Liver (tissue), 9 donors: ENCODE measurements around the gene HIP1. TPM values are rescaled to one million over a fixed set of nuclear protein-coding genes. Genes with fewer than 3 reads are reported as not detected.

ENCODE experiments used
- DNase-seq: peaks from one replicate; pipeline ENCODE4 v3.0.0-alpha.2; 2017; ENCODE audit warnings: low spot score
- H3K27ac ChIP-seq, 2 donors: one replicate each; pipeline ENCODE4 v1.7.0; 2013; ENCODE audit warnings: inconsistent platforms in 2 of 2, low read length in 2 of 2, control low read depth in 1 of 2, low read depth in 1 of 2, mild to moderate bottlenecking in 1 of 2
- H3K27me3 ChIP-seq, 4 donors: one replicate each; pipeline versions ENCODE4 v1.6.1 to v1.7.0; 2013; ENCODE audit warnings: low read length in 3 of 4, inconsistent platforms in 1 of 4, mild to moderate bottlenecking in 1 of 4, moderate library complexity in 1 of 4; ENCODE audit not compliant: control insufficient read depth in 4 of 4, insufficient read depth in 4 of 4
- H3K36me3 ChIP-seq, 4 donors: one replicate each; pipeline versions ENCODE4 v1.6.1 to v1.7.0; 2013; ENCODE audit warnings: low read length in 3 of 4, mild to moderate bottlenecking in 3 of 4, low read depth in 1 of 4, moderate library complexity in 1 of 4; ENCODE audit not compliant: control insufficient read depth in 4 of 4, insufficient read depth in 3 of 4
- H3K4me1 ChIP-seq, 4 donors: one replicate each; pipeline versions ENCODE4 v1.6.1 to v1.7.0; 2013; ENCODE audit warnings: low read length in 3 of 4, mild to moderate bottlenecking in 3 of 4, moderate library complexity in 1 of 4; ENCODE audit not compliant: control insufficient read depth in 4 of 4, insufficient read depth in 4 of 4
- H3K4me3 ChIP-seq, 3 donors: one replicate each; pipeline versions ENCODE4 v1.6.1 to v1.7.0; 2013; ENCODE audit warnings: low read length in 3 of 3, control low read depth in 1 of 3, low read depth in 1 of 3, mild to moderate bottlenecking in 1 of 3
- H3K9ac ChIP-seq, 2 donors: one replicate each; pipeline ENCODE4 v1.7.0; 2013; ENCODE audit warnings: low read length in 2 of 2, mild to moderate bottlenecking in 2 of 2, moderate library complexity in 2 of 2, control low read depth in 1 of 2, low read depth in 1 of 2
- H3K9me3 ChIP-seq, 4 donors: one replicate each; pipeline versions ENCODE4 v1.6.1 to v1.7.0; 2013; ENCODE audit warnings: low read length in 3 of 4; ENCODE audit not compliant: control insufficient read depth in 4 of 4
- ATF3 ChIP-seq: IDR thresholded peaks from 2 replicates; pipeline ENCODE4 v1.6.1; 2016; ENCODE audit warnings: antibody characterized with exemption
- CTCF ChIP-seq: fragments of 150-350 bp; IDR thresholded peaks from 2 replicates; pipeline ENCODE4 v1.5.1; 2017; ENCODE audit warnings: improper control_type of control experiment, low read depth, low read length; ENCODE audit not compliant: missing input control
- EGR1 ChIP-seq, 2 donors: IDR thresholded peaks; 2 replicates each; pipeline ENCODE4 v1.6.1; 2016 to 2018; ENCODE audit warnings: antibody characterized with exemption in 2 of 2, low read depth in 2 of 2
- FOXA2 ChIP-seq: IDR thresholded peaks from 2 replicates; pipeline ENCODE4 v1.6.1; 2016; ENCODE audit warnings: antibody characterized with exemption
- GABPA ChIP-seq, 2 donors: IDR thresholded peaks in 1 of 2; conservative IDR thresholded peaks in 1 of 2; 2 replicates each; pipeline ENCODE4 v1.6.1; 2016; ENCODE audit warnings: antibody characterized with exemption in 2 of 2, mild to moderate bottlenecking in 1 of 2, moderate library complexity in 1 of 2
- HNF4A ChIP-seq, 2 donors: conservative IDR thresholded peaks; 2 replicates each; pipeline ENCODE4 v1.6.1; 2016; ENCODE audit warnings: antibody characterized with exemption in 2 of 2, mild to moderate bottlenecking in 2 of 2
- HNF4G ChIP-seq: IDR thresholded peaks from 2 replicates; pipeline ENCODE4 v1.6.1; 2016; ENCODE audit warnings: antibody characterized with exemption
- MAX ChIP-seq: IDR thresholded peaks from 2 replicates; pipeline ENCODE4 v1.6.1; 2016; ENCODE audit warnings: antibody characterized with exemption
- NR2F2 ChIP-seq: IDR thresholded peaks from 2 replicates; pipeline ENCODE4 v1.6.1; 2016; ENCODE audit warnings: antibody characterized with exemption
- RAD21 ChIP-seq, 2 donors: IDR thresholded peaks; 2 replicates each; pipeline ENCODE4 v1.6.1; 2016; ENCODE audit warnings: antibody characterized with exemption in 2 of 2, mild to moderate bottlenecking in 2 of 2
- REST ChIP-seq: IDR thresholded peaks from 2 replicates; pipeline ENCODE4 v1.6.1; 2016; ENCODE audit warnings: antibody characterized with exemption, mild to moderate bottlenecking
- SP1 ChIP-seq: IDR thresholded peaks from 2 replicates; pipeline ENCODE4 v1.6.1; 2018; ENCODE audit warnings: antibody characterized with exemption, mild to moderate bottlenecking
- TAF1 ChIP-seq: conservative IDR thresholded peaks from 2 replicates; pipeline ENCODE4 v1.6.1; 2016; ENCODE audit warnings: antibody characterized with exemption, mild to moderate bottlenecking
- YY1 ChIP-seq: IDR thresholded peaks from 2 replicates; pipeline ENCODE4 v1.6.1; 2016; ENCODE audit warnings: antibody characterized with exemption, mild to moderate bottlenecking
- ZBTB33 ChIP-seq: IDR thresholded peaks from 2 replicates; pipeline ENCODE4 v1.6.1; 2016; ENCODE audit warnings: antibody characterized with exemption
- WGBS: extraction: QIAGEN DNeasy Blood & Tissue Kit; methylation state at CpG from one replicate; pipeline ENCODE4 v1.1.7; 2013; 5-methylcytosine and 5-hydroxymethylcytosine counted together
- polyA plus RNA-seq, 2 donors: library from polyadenylated mRNA; stranded (reverse) in 1 of 2; unstranded in 1 of 2; fragments of 200-250 nt in 1 of 2; fragments of >200 nt in 1 of 2; fragmentation: Nextera tagmentation in 1 of 2; extraction: Ambion mirVana in 1 of 2; gene quantifications; one replicate each; pipeline versions ENCODE4 v1.2.1 to v1.2.3, GENCODE V29; 2013 to 2015
- total RNA-seq, 2 donors: library from RNA; depleted of rRNA; stranded (reverse); fragments of >200 nt; gene quantifications; one replicate each; pipeline ENCODE4 v1.2.3, GENCODE V29; 2014
- donor health status: healthy.
- donor health status: healthy.
- donor health status: healthy.
- donor health status: healthy.
- donor health status: healthy.

The HIP1 gene
- total and polyA plus RNA-seq, 4 donors, result 3.8 to 13.6 (median 7.8) TPM

- no peak overlapping the region for H3K27ac ChIP-seq
- H3K27me3 ChIP-seq, result no peaks in the 10 kb centered on the region
- no peaks in the 10 kb centered on the region for H3K36me3 ChIP-seq
- no peak overlapping the region for H3K4me3 ChIP-seq
- H3K9me3 ChIP-seq, result no peaks in the 10 kb centered on the region
- 95% methylated on average over 7 of the region's 7 CpGs for WGBS
- no peak for DNase-seq
- H3K4me1 ChIP-seq, result no peaks in the 10 kb centered on the region
- H3K9ac ChIP-seq, result no peak overlapping the region
- TF ChIP-seq REST (no peak), YY1 (no peak), SP1 (no peak), TAF1 (no peak), HNF4G (no peak), RAD21 (IDR thresholded peaks at IDR 0.05) (no peak), EGR1 (IDR thresholded peaks at IDR 0.05; ENCODE audit: low read depth in 2 of 2) (no peak), NR2F2 (no peak), CTCF (no peak), GABPA (IDR thresholded peaks at IDR 0.05 in 1 of 2, conservative IDR thresholded peaks at IDR 0.05 in 1 of 2) (no peak), MAX (no peak), HNF4A (conservative IDR thresholded peaks at IDR 0.05) (no peak)
These were observed 22.9 kb downstream of the HIP1 start for GRCh38 chr7:75715864-75716263.

- Histone ChIP-seq H3K9ac (no peak overlapping the region), H3K4me3 (no peak overlapping the region), H3K9me3 (peaks cover 0 to 8% (median 0%) of the 10 kb centered on the region in 4 donors), H3K36me3 (no peaks in the 10 kb centered on the region), H3K27me3 (no peaks in the 10 kb centered on the region), H3K4me1 (no peaks in the 10 kb centered on the region), H3K27ac (peak overlapping the region in 1 of 2 donors; percentile 8)
- TF ChIP-seq ZBTB33, result no peak
- TF ChIP-seq ATF3, result no peak
- TF ChIP-seq GABPA (IDR thresholded peaks at IDR 0.05 in 1 of 2, conservative IDR thresholded peaks at IDR 0.05 in 1 of 2), result no peak
- no peak for TF ChIP-seq TAF1
- no peak for TF ChIP-seq FOXA2
- no peak for DNase-seq
- 84% methylated on average over 4 of the region's 4 CpGs for WGBS
These were observed 26.0 kb downstream of the HIP1 start for GRCh38 chr7:75712517-75713361.
